Measurements from ENCODE around the gene FOXR1. TPM values are rescaled to one million over a fixed set of nuclear protein-coding genes. Genes with fewer than 3 reads are reported as not detected.

FOXR1 gene
- total and polyA plus RNA-seq, 2 of the 8 experiments (the other 6 are each of a cell fraction or from before 2014, with no cell fraction given), result not detected

- Histone ChIP-seq H4K91ac (replicated peaks; ENCODE audit: insufficient read length, low read length) (no peak overlapping the region), H3K4me3 (ENCODE audit: extremely low read depth in 1 of 4, insufficient read depth in 2 of 4, low read depth in 3 of 4, low read length in 4 of 4) (peak overlapping the region in 3 of 4 experiments; percentile 94 to 99 (median 96); a peak in 4 of 8 replicates), H3K79me2 (ENCODE audit: control insufficient read depth in 1 of 2, insufficient read depth in 2 of 2, low read length in 2 of 2) (peaks cover 15 to 52% of the 10 kb centered on the region in 2 experiments; a peak in 3 of 4 replicates), H3K4ac (replicated peaks; ENCODE audit: insufficient read length, low read depth, low read length) (no peak overlapping the region), H4K8ac (ENCODE audit: extremely low read depth, insufficient read depth, low read length) (no peak overlapping the region), H2BK20ac (ENCODE audit: low read length) (no peak overlapping the region), H3K79me1 (ENCODE audit: low read depth, low read length) (peaks cover 5% of the 10 kb centered on the region), H4K5ac (ENCODE audit: insufficient read length, low read depth, low read length) (peak overlapping the region; percentile 15), H3K9ac (replicated peaks in 1 of 4; ENCODE audit: extremely low read depth in 1 of 4, low read depth in 3 of 4, low read length in 3 of 4) (no peak overlapping the region), H3K27ac (ENCODE audit: low read depth, low read length) (no peak overlapping the region), H4K20me1 (replicated peaks in 1 of 2; ENCODE audit: control insufficient read depth in 1 of 2, insufficient read depth in 2 of 2, low read length in 2 of 2) (peaks cover 0 to 10% of the 10 kb centered on the region in 2 experiments), H2BK120ac (replicated peaks; ENCODE audit: low read depth, low read length) (no peak overlapping the region), H3K9me3 (ENCODE audit: insufficient read depth in 2 of 2, low read depth in 1 of 2, low read length in 1 of 2) (no peaks in the 10 kb centered on the region), H3K14ac (ENCODE audit: insufficient read length) (no peak overlapping the region), H2AFZ (ENCODE audit: low read length) (no peak overlapping the region), H2BK12ac (ENCODE audit: low read depth, low read length) (no peak overlapping the region), H3K56ac (replicated peaks; ENCODE audit: insufficient read length, low read depth, low read length) (no peak overlapping the region), H3K36me3 (ENCODE audit: control insufficient read depth in 2 of 4, insufficient read depth in 4 of 4, low read length in 3 of 4) (peaks cover 24 to 57% (median 44%) of the 10 kb centered on the region in 4 experiments), H3K4me2 (ENCODE audit: insufficient read depth in 1 of 2, low read depth in 2 of 2, low read length in 2 of 2) (peak overlapping the region; percentile 48 to 75), H2BK5ac (ENCODE audit: low read depth, low read length) (no peak overlapping the region), H2AK5ac (ENCODE audit: low read depth, low read length) (no peak overlapping the region), H3K23me2 (ENCODE audit: low read depth, low read length) (no peaks in the 10 kb centered on the region; the same call in 1 of the 2 replicates), H3K27me3 (replicated peaks in 1 of 4; ENCODE audit: control insufficient read depth in 3 of 4, extremely low read depth in 1 of 4, insufficient read depth in 3 of 4, low read length in 3 of 4) (no peaks in the 10 kb centered on the region), H2BK15ac (ENCODE audit: low read length) (no peak overlapping the region), H3K23ac (ENCODE audit: insufficient read length) (no peak overlapping the region), H3K18ac (ENCODE audit: extremely low read depth, low read length) (no peak overlapping the region), H3K4me1 (replicated peaks in 1 of 4; ENCODE audit: control insufficient read depth in 3 of 4, insufficient read depth in 4 of 4, low read length in 3 of 4) (peaks cover 0 to 9% (median 2%) of the 10 kb centered on the region in 4 experiments; a peak in 4 of 7 replicates)
- WGBS, 2 experiments (ENCODE audit: extremely low coverage in 1 of 2, insufficient coverage in 1 of 2, insufficient read length in 1 of 2, insufficient replicate concordance in 2 of 2, low coverage in 1 of 2, low lambda C conversion rate in 2 of 2, missing lambda C conversion rate in 1 of 2), result 77% methylated on average over 2 of the region's 2 CpGs; no CpG with 5 or more reads in 1 of the 2 experiments
- POLR2A ChIA-PET (ENCODE audit: partially characterized antibody), result interaction anchor here (1.1 to 18.5 kb wide), 11 partner anchors 7 to 402 kb away, joined by 3 to 264 read pairs (median 6); partner anchors contain the start of genes CENATAC, DDX6, DPAGT1 and HMBS
- TF ChIP-seq BACH1 (IDR thresholded peaks at IDR 0.05; ENCODE audit: low read length), result no peak
- no peak for TF ChIP-seq MAX (IDR thresholded peaks at IDR 0.05)
- TF ChIP-seq GABPA (IDR thresholded peaks at IDR 0.05; ENCODE audit: borderline replicate concordance, insufficient read depth, low read length), result no peak
- TF ChIP-seq GTF2F1 (IDR thresholded peaks at IDR 0.05; ENCODE audit: borderline replicate concordance, low read depth, low read length), result no peak
- no peak for TF ChIP-seq CREB1 (IDR thresholded peaks at IDR 0.05)
- TF ChIP-seq HDAC2 (IDR thresholded peaks at IDR 0.05; ENCODE audit: borderline replicate concordance in 1 of 2, low read depth in 2 of 2, low read length in 2 of 2), result no peak
- TF ChIP-seq SP1 (IDR thresholded peaks at IDR 0.05; ENCODE audit: low read depth, low read length), result no peak
- TF ChIP-seq ZNF274 (IDR thresholded peaks at IDR 0.05; ENCODE audit: borderline replicate concordance, extremely low read depth, low read length), result no peak
- no peak for TF ChIP-seq PHF8 (conservative IDR thresholded peaks at IDR 0.05; ENCODE audit: low read depth, low read length)
- CTCF ChIA-PET (ENCODE audit: partially characterized antibody), result interaction anchor here (0.7 to 3.0 kb wide), 5 partner anchors 10 to 132 kb away, joined by 3 to 12 read pairs (median 3); partner anchors contain the start of genes C2CD2L and SLC37A4
- DNase-seq (ENCODE audit: low read depth in 1 of 2, low spot score in 2 of 2) (no peak), FAIRE-seq (no peak)
Measured at GRCh38 chr11:119019996-119020395, 48.4 kb downstream of the FOXR1 start.

All from H1 (cell line).